ENCODE data around the gene SPRY4. TPM values are rescaled to one million over a fixed set of nuclear protein-coding genes. Genes with fewer than 3 reads are reported as not detected.

Gene SPRY4
- total and polyA plus RNA-seq, 2 of the 13 experiments (the other 11 are each of a cell fraction or from before 2014, with no cell fraction given) = 8.9 to 17.8 TPM

GRCh38 chr5:142280066-142281007 is 44.5 kb downstream of the SPRY4 start (continued):
- TF ChIP-seq NFYB (CRISPR knock-in tag; IDR thresholded peaks at IDR 0.05) = peak; percentile 85
- peak; percentile 83 for TF ChIP-seq SP2 (CRISPR knock-in tag; IDR thresholded peaks at IDR 0.05)
- TF ChIP-seq HMGXB4 (CRISPR knock-in tag; IDR thresholded peaks at IDR 0.05; ENCODE audit: borderline replicate concordance in 1 of 2, low read depth in 1 of 2) = 0 out of 4 replicates have a peak, but pooled peaks of 1 of the 2 experiments have one; percentile 16
- TF ChIP-seq HMGXB3 (CRISPR knock-in tag; IDR thresholded peaks at IDR 0.05; ENCODE audit: borderline replicate concordance) = peak; percentile 62; the same call in 1 of the 2 replicates
- peak; percentile 11 for TF ChIP-seq XRCC5 (optimal IDR thresholded peaks at IDR 0.05; ENCODE audit: low read length)
- peak; percentile 34; the same call in 1 of the 2 replicates for TF ChIP-seq SAP130 (CRISPR knock-in tag; IDR thresholded peaks at IDR 0.05; ENCODE audit: low read depth)
- no peak for TF ChIP-seq TOPORS (CRISPR knock-in tag; IDR thresholded peaks at IDR 0.05)
- TF ChIP-seq ZNF629 (CRISPR knock-in tag; conservative IDR thresholded peaks at IDR 0.05) = peak; percentile 61
- TF ChIP-seq EHMT2 (IDR thresholded peaks at IDR 0.05; ENCODE audit: borderline replicate concordance, low read depth, low read length) = no peak
- TF ChIP-seq KLF9 (CRISPR knock-in tag; IDR thresholded peaks at IDR 0.05; ENCODE audit: low read depth) = no peak
- TF ChIP-seq STAG1 (CRISPR knock-in tag; IDR thresholded peaks at IDR 0.05) = no peak
- TF ChIP-seq RFX5 (IDR thresholded peaks at IDR 0.05; ENCODE audit: low read depth, low read length) = no peak
- TF ChIP-seq ZFP91 (CRISPR knock-in tag; IDR thresholded peaks at IDR 0.05; ENCODE audit: borderline replicate concordance) = peak; percentile 39; the same call in 1 of the 2 replicates
- TF ChIP-seq SIX4 (CRISPR knock-in tag; IDR thresholded peaks at IDR 0.05) = no peak
- peak; percentile 46 for TF ChIP-seq CTCF (CRISPR knock-in tag; IDR thresholded peaks at IDR 0.05)
- TF ChIP-seq GATA4 (IDR thresholded peaks at IDR 0.05; ENCODE audit: borderline replicate concordance, low read depth) = no peak
- no peak for TF ChIP-seq NAIF1 (CRISPR knock-in tag; IDR thresholded peaks at IDR 0.05; ENCODE audit: borderline replicate concordance)
- peak; percentile 59 for TF ChIP-seq HOXA5 (CRISPR knock-in tag; IDR thresholded peaks at IDR 0.05)
- TF ChIP-seq THAP11 (CRISPR knock-in tag; IDR thresholded peaks at IDR 0.05) = 0 out of 2 replicates have a peak, but pooled peaks have one; percentile 17

Measured in HepG2 (cell line).